Astrocyte (in vitro differentiated cells and primary cell): Measurements from ENCODE around the gene RPS3. TPM values are rescaled to one million over a fixed set of nuclear protein-coding genes. Genes with fewer than 3 reads are reported as not detected.

ENCODE experiments used
- DNase-seq: peaks from one replicate; pipeline ENCODE4 v3.0.0-alpha.2; 2010; ENCODE audit warnings: low read depth
- FAIRE-seq: peaks from 2 replicates; lab custom pipeline; 2011; peaks lifted over from hg19 to GRCh38; lab: Jason Lieb, UNC
- H2AFZ ChIP-seq: 2 replicates; pipeline ENCODE4 v1.6.0; 2012; ENCODE audit warnings: low read depth, low read length, inconsistent platforms
- H3K27ac ChIP-seq: 2 replicates; pipeline ENCODE4 v1.5.1; 2011; ENCODE audit warnings: low read depth, low read length, inconsistent platforms
- H3K27me3 ChIP-seq: 2 replicates; pipeline ENCODE4 v1.6.0; 2011; ENCODE audit warnings: low read length, inconsistent platforms; ENCODE audit not compliant: insufficient read depth
- H3K36me3 ChIP-seq: 2 replicates; pipeline ENCODE4 v1.5.1; 2011; ENCODE audit warnings: low read length, inconsistent platforms; ENCODE audit not compliant: insufficient read depth
- H3K4me1 ChIP-seq: 2 replicates; pipeline ENCODE4 v1.5.1; 2011; ENCODE audit warnings: low read length, inconsistent platforms; ENCODE audit not compliant: insufficient read depth
- H3K4me2 ChIP-seq: 2 replicates; pipeline ENCODE4 v1.6.0; 2012; ENCODE audit warnings: low read length, inconsistent platforms
- H3K4me3 ChIP-seq: 2 replicates; pipeline ENCODE4 v1.5.1; 2011; ENCODE audit warnings: low read depth, mild to moderate bottlenecking, low read length, inconsistent platforms; ENCODE audit not compliant: insufficient read depth
- H3K79me2 ChIP-seq: 2 replicates; pipeline ENCODE4 v1.6.0; 2012; ENCODE audit warnings: mild to moderate bottlenecking, low read length, inconsistent platforms; ENCODE audit not compliant: insufficient read depth
- H3K9ac ChIP-seq: 2 replicates; pipeline ENCODE4 v1.6.0; 2012; ENCODE audit warnings: mild to moderate bottlenecking, low read length, inconsistent platforms
- H3K9me3 ChIP-seq: 2 replicates; pipeline ENCODE4 v1.5.1; 2012; ENCODE audit warnings: low read depth, mild to moderate bottlenecking, low read length, inconsistent platforms; ENCODE audit not compliant: insufficient read depth
- H4K20me1 ChIP-seq: 2 replicates; pipeline ENCODE4 v1.6.0; 2012; ENCODE audit warnings: low read length, inconsistent platforms; ENCODE audit not compliant: insufficient read depth
- H3K27ac Mint-ChIP-seq: one replicate; pipeline ENCODE4 v1.8.0; 2021; ENCODE audit warnings: mild to moderate bottlenecking, mixed read lengths; ENCODE audit not compliant: unreplicated experiment
- H3K27me3 Mint-ChIP-seq: one replicate; pipeline ENCODE4 v1.8.0; 2021; ENCODE audit warnings: low read depth, mixed read lengths; ENCODE audit not compliant: unreplicated experiment
- H3K36me3 Mint-ChIP-seq: one replicate; pipeline ENCODE4 v1.8.0; 2021; ENCODE audit warnings: low read depth, mixed read lengths; ENCODE audit not compliant: unreplicated experiment
- H3K4me1 Mint-ChIP-seq: one replicate; pipeline ENCODE4 v1.8.0; 2021; ENCODE audit warnings: low read depth, mixed read lengths; ENCODE audit not compliant: unreplicated experiment
- H3K4me3 Mint-ChIP-seq: one replicate; pipeline ENCODE4 v1.8.0; 2021; ENCODE audit warnings: mild to moderate bottlenecking, moderate library complexity, mixed read lengths; ENCODE audit not compliant: unreplicated experiment
- H3K9me3 Mint-ChIP-seq: one replicate; pipeline ENCODE4 v1.8.0; 2021; ENCODE audit warnings: mild to moderate bottlenecking, mixed read lengths; ENCODE audit not compliant: unreplicated experiment
- EZH2 ChIP-seq: IDR thresholded peaks from 2 replicates; pipeline ENCODE4 v1.6.1; 2012; ENCODE audit warnings: mild to moderate bottlenecking, low read length, inconsistent platforms; ENCODE audit not compliant: insufficient read depth
- total RNA-seq: library from RNA; stranded (reverse); gene quantifications from 2 replicates; pipeline ENCODE4 v1.2.1, GENCODE V29; 2021
- TF ChIP-seq, protein P1 (sequence below): IDR thresholded peaks from 2 replicates; pipeline ENCODE4 v1.5.1; 2011; ENCODE audit warnings: low read depth, mild to moderate bottlenecking, inconsistent platforms, low read length, moderate library complexity; ENCODE audit not compliant: insufficient read depth

The RPS3 gene
- total RNA-seq, 1 donor from 2014 or later = 1,898 TPM

DNA sequence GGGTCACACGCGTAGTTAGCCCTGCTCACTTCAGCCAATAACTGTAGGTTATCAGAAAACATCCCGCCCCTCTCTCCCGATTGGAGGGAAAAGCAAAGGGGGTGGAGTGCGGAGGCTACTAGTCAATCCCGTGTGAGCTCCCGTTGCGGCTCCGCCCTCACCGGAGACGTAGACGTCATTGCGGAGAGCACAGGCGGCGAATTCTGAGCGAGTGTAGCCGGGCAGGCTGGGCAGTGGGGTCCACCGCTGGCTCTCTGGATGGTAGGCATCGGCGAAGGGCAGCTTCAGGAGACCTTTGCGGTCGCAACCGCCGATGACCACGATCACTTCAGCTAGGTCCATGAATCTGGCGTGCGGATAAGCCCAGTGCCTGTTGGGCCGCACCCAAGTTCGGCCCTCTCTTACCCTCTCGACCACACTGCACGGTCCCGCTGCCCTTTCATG lies 29.0 kb downstream of the RPS3 start:
- no peak for FAIRE-seq
- Histone ChIP-seq H3K4me3 (peak overlapping the region; percentile 46), H3K4me2 (peak overlapping the region; percentile 83)

DNA sequence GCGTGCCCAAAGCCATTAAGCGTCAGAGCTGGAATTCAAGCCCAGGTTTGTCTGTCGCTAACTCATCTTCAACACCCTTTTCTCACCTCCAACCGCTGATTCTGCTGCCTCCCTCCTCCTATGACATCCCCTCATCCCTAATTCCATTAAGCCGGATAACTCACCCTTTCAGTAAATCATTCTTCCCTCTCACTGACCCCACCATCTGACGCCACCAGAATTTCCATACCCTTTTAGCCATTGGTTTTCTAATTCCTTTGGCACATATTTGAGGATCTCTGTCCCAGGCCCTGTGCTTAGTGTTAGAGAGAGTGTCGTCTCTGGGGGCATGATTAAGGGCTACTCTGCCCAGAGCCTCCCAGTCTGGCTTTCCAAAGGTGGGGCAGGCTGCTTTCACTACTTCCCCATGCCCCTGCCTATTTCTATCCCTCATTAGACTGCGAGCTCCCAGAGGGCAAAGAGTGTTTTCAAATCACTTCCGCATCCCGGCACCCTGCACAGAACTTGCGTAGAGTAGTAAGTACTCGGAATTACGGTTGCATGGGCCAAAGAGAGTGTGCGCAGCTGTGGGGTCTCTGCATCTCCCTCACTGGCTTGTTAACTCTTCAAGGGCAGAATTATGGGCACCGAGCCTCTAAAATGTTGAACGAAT lies 29.8 kb downstream of the RPS3 start:
- H4K20me1 ChIP-seq = no peaks in the 10 kb centered on the region
- H3K4me3 Mint-ChIP-seq = peak overlapping the region; percentile 78
- peak overlapping the region; percentile 89 for H3K4me2 ChIP-seq
- peak overlapping the region; percentile 46 for H3K4me3 ChIP-seq
- H3K9me3 ChIP-seq = peaks cover 10% of the 10 kb centered on the region
- DNase-seq = no peak
- no peak overlapping the region for H3K27ac Mint-ChIP-seq
- no peak for FAIRE-seq
- H3K9ac ChIP-seq = no peak overlapping the region
- peaks cover 8% of the 10 kb centered on the region for H3K4me1 ChIP-seq
- peaks cover 10% of the 10 kb centered on the region for H3K36me3 Mint-ChIP-seq
- peaks cover 37% of the 10 kb centered on the region for H3K27me3 ChIP-seq
- TF ChIP-seq, protein P1, sequence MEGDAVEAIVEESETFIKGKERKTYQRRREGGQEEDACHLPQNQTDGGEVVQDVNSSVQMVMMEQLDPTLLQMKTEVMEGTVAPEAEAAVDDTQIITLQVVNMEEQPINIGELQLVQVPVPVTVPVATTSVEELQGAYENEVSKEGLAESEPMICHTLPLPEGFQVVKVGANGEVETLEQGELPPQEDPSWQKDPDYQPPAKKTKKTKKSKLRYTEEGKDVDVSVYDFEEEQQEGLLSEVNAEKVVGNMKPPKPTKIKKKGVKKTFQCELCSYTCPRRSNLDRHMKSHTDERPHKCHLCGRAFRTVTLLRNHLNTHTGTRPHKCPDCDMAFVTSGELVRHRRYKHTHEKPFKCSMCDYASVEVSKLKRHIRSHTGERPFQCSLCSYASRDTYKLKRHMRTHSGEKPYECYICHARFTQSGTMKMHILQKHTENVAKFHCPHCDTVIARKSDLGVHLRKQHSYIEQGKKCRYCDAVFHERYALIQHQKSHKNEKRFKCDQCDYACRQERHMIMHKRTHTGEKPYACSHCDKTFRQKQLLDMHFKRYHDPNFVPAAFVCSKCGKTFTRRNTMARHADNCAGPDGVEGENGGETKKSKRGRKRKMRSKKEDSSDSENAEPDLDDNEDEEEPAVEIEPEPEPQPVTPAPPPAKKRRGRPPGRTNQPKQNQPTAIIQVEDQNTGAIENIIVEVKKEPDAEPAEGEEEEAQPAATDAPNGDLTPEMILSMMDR = no peak
- TF ChIP-seq EZH2 = no peak
- H3K4me1 Mint-ChIP-seq = peaks cover 2% of the 10 kb centered on the region
- no peaks in the 10 kb centered on the region for H3K36me3 ChIP-seq
- H3K27me3 Mint-ChIP-seq = peaks cover 50% of the 10 kb centered on the region
- no peaks in the 10 kb centered on the region for H3K79me2 ChIP-seq
- no peak overlapping the region for H3K27ac ChIP-seq
- H3K9me3 Mint-ChIP-seq = peaks cover 16% of the 10 kb centered on the region
- H2AFZ ChIP-seq = peak overlapping the region; percentile 16

More for the DNA sequence above, 29.0 kb downstream of the RPS3 start:
- Histone ChIP-seq H3K9ac (peak overlapping the region; percentile 56), H3K9me3 (peaks cover 10% of the 10 kb centered on the region), H4K20me1 (no peaks in the 10 kb centered on the region), H3K27me3 (peaks cover 33% of the 10 kb centered on the region), H3K79me2 (no peaks in the 10 kb centered on the region), H3K4me1 (peaks cover 8% of the 10 kb centered on the region), H2AFZ (peak overlapping the region; percentile 72), H3K27ac (no peak overlapping the region), H3K36me3 (no peaks in the 10 kb centered on the region)
- no peak for TF ChIP-seq EZH2
- TF ChIP-seq, protein P1 = no peak
- Mint-ChIP-seq H3K27me3 (peaks cover 43% of the 10 kb centered on the region), H3K4me3 (no peak overlapping the region), H3K27ac (no peak overlapping the region), H3K36me3 (peaks cover 11% of the 10 kb centered on the region), H3K9me3 (peaks cover 16% of the 10 kb centered on the region), H3K4me1 (peaks cover 2% of the 10 kb centered on the region)
- DNase-seq = peak; percentile 76

DNA sequence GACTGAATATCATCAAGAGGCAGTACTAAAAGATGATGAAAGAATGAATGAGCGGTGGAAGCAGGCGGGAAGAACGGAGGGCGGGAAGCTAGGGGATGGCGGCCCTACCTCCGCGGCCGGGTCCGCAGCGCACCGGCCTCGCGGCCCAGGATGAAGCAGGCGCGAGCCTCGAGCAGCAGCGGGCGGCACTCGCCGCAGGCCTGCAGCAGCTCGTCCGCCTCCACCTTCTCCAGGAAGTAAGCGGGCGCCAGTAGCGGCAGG lies 30.3 kb downstream of the RPS3 start:
- H3K36me3 ChIP-seq = no peaks in the 10 kb centered on the region
- H3K4me3 ChIP-seq = no peak overlapping the region
- Mint-ChIP-seq H3K27me3 (peaks cover 52% of the 10 kb centered on the region), H3K27ac (no peak overlapping the region), H3K9me3 (peaks cover 16% of the 10 kb centered on the region), H3K4me3 (peak overlapping the region; percentile 78), H3K36me3 (peaks cover 10% of the 10 kb centered on the region), H3K4me1 (no peaks in the 10 kb centered on the region)
- FAIRE-seq (no peak), DNase-seq (no peak)
- peaks cover 10% of the 10 kb centered on the region for H3K9me3 ChIP-seq
- no peak for TF ChIP-seq EZH2
- TF ChIP-seq, protein P1 = no peak
- peaks cover 37% of the 10 kb centered on the region for H3K27me3 ChIP-seq
- H3K79me2 ChIP-seq = no peaks in the 10 kb centered on the region
- peak overlapping the region; percentile 90 for H2AFZ ChIP-seq
- H3K9ac ChIP-seq = no peak overlapping the region
- no peak overlapping the region for H3K27ac ChIP-seq
- no peaks in the 10 kb centered on the region for H4K20me1 ChIP-seq
- H3K4me2 ChIP-seq = peak overlapping the region; percentile 89
- H3K4me1 ChIP-seq = peaks cover 8% of the 10 kb centered on the region
